Stimulated activated CD8-positive, alpha-beta memory T cell treated with anti-CD3 and anti-CD28 coated beads, Interleukin-2, amount 100 ng/mL, for 48 hours (primary cell): Measurements from ENCODE around the gene PTCHD4.
"Not testable (repeated sequence)": the region's sequence is repeated elsewhere in the genome, so short reads cannot be mapped to it uniquely, and the experiment has no call there.

Experiments
- DNase-seq, 2 donors: peaks; one replicate each; pipeline ENCODE4 v3.0.0-alpha.2; 2020; ENCODE audit warnings: low read depth in 2 of 2

PTCHD4 gene

DNA sequence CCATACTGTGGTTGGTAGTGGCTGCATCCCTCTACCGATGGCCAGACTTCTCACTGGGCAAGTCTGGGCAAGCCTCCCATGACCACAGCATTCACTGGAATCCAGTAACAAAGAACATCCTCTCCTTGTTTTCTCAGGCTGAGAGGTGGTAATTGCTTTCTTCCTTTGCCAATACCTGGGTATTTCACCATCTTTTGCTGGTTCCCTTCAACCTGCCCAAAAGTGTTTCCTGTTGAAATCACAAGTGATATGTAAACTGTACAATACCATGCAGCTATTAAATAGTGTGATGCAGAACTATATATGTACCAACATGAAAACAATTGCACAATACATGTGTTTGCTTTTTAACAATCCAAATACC is at the start of gene PTCHD4:
Gene PTCHD4, minus strand, starts transcription at position 55 of the 364 bp plus-strand sequence. CDS start 42,240 bp downstream, outside the sequence.
- no peak for DNase-seq

DNA sequence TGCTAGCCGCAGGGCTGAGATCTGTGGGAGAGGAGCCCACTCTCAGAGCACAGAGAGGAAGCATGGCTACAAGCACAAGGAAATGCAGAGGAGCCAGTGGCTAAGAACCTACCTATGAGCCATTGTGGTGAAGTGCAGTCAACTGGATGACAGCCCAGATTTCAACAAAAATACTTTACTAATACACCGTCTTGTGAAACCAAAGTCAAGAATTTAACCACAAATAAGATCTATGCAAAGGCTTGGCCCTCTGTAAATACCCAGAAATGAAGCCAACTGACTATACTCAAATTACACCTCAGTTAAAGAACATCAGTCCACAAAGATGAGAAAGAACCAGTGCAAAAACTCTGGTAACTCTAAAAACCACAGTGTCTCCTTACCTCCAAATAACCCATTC is 40.1 kb upstream of the PTCHD4 start:
- DNase-seq: no peak

DNA sequence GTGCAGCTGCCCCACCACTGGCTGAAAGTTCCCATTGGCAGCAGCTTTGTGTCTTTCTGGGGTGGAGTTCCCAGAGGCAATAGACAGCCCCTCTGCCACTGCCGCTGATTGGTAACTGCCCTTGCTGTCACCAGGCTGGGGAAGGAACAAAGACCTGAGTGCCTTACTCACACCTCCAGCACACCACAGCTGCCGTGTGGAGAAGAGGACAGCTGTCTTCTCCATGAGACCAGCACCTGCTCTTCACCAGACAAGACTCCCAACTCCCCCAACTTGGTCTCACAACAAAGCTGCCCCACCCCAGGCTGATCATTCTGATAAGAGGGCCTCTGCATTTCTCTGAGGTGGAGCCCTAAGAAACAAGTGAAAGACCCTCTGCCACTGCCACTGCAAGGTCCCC is 39.7 kb upstream of the PTCHD4 start:
- DNase-seq: no peak

DNA sequence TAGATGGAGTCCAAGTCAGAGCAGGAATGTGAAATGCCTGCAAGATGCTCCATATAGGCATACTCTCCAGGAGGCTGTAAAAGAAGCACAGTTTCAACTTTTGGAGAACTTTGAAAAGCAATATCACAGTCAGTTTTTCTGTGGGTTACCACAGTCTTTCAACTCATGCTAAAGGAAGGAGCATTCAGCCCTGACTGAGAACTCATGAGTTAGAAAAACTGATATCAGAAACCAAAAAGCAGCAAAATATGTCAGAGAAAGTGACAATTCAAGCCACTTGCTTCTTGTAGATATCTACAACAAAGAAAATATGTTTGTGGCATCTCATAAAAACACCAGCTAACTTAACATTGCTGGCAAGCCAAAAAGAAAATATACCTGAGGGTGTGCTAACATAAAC is 36.1 kb upstream of the PTCHD4 start:
- no peak for DNase-seq

DNA sequence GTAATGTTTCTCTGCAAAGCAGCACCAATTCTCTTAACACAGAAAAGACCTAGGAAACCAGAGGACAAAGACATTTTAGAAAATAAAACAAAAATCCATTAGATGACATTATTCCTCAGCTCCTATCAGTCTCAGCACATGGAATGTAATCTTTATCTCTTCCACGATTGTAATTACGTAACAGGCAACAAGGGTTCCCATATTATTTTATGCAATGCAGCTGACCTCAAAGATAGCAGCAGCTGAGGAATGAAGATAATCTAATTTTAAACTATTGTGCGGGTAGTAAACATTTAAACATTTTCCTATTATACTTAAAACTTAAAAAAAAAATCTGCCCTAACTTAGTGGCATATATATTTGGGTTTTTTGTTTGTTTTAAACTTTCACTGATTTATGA is 33.0 kb upstream of the PTCHD4 start:
- DNase-seq: no peak

DNA sequence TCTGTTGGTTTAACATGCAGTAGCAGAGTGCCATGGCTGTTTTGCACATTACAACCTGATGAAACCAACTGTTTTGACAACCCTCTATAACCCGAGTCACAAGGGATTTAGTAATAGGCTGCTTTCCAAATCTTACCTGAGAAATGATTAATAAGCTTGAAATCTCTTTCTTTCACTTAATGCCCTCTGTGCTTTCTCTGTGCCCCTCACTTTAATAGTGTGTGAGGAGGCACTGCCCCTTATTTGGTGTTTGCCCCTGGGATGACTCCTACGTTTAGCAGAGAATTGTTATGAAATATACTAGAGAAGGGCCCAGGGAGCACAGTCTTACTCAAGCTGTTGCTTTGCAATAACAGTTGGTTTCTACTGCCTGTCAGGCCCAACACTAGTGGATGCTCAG is 31.0 kb upstream of the PTCHD4 start:
- no peak for DNase-seq

DNA sequence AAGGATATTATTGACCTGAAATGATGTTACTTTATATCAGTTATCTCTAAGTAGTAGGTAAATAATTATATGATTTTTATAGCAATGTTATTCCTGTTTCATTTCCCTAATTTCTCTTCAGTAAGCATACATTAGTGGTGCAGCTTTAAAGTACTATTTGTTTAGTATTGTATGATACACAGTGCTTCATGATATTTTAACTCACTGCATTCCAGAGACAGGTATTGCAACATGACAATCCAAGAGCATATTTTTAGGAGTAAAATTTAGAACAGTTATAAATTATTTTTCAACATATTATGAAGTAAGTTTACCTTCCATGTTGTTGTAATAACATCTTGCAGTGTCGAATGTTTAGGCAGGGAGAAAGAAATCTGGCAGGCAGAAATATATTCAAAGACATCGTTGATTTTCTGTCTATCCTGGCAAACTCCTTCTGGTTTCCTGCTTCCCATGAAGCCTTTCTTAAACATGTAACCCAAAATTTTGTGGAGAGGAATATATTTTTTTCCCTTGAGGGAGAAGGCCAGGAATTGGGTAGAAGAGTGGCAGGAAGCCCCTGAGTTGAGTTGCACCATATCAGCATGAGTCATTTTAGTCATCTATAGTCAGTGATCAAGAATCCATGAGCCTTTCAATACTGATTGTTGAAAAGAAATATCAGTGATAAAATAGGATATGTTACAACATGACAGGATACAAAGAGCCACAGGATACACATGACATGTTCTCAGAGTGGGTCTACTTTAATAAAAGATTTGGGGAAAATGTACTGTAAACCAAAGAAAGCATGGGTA is 29.0 kb upstream of the PTCHD4 start:
- no peak for DNase-seq

DNA sequence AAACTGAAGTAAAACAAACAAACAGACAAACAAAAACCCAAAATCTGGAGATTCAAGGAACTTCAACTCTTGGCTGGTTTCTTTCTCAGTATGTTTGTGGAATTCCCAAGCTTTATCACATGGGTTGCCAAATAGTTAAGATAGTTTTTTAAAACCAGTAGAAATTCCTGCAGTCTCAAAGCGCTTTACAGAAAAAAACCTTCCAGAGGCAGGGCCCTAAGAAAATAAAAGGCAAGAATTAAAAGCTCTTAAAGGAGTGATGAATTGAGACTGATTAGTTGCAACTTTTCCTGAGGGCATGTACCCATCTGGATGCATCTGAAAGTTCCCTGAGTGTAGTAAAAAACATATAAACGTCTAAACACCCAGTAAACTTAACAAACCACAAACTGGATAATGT is 25.9 kb upstream of the PTCHD4 start:
- no peak for DNase-seq

DNA sequence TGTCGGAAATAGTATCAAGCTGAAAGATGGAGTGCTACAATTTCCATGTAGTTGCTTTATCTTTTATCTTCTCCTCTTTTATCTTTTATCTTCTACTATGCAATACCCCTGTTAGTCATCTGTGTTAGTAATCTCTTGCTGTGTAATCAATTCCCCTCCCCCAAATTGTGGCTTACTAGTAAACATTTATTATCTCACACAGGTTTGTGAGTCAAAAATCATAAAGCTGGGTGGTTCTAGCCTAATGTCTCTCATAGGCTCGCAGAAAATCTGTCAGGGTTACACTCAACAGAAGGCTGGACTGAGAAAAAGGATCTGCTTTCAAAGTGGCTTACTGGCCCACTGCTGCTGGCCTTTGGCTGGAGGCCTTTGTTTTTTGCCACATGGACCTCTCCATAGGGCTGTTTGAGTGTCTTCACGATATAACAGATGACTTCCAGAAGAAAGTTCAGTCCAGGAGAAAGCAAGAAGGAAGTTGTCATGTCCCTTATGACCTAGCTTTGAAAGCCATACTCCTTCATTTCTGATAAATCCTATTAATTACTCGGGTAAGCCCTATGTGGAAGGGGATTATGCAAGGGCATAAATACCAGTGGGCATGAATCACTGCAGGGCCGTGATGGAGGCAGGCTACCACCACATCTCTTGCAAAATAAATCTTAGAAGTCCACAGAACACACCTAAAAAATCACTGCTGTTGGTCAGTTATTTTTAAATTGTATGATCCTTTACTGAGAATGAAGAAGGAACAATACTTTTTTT is 24.5 kb upstream of the PTCHD4 start:
- no peak for DNase-seq

DNA sequence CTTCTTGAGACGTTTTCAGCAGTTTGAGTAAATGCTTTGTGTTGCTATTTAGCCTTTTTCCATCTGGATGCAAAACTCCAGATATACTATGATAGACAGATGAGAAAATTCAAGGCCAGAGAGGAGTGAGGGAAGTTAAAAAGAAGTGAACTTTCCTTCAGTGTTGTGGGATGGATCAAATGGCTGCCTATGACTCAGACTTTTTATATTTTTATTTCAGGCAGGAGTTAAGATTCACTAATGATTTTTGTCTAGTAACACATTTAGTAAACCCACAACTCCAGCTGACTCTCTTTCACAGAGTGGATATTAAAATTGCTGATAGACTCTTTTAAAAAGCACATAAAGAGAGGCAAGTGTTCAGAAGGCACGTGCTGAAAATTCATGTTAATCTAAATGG is 23.2 kb upstream of the PTCHD4 start:
- DNase-seq: no peak

DNA sequence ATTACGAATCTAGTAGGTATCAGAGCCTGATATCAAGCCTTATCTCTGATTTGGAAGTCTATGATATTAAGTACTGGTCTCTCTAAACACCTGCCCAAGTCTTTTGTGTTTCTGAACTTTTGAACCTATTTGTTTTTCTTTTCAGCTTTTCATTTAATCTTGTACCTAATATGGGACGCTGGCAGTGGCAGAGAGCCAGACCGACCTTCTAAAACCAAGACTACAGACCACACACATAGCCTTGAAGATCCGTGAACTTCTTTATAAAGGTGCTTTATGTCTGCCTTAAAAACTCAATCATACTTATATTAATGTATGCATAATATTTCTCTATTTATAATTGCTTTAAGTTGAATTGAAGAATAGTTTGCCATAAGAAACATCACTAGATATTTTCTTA is 12.6 kb upstream of the PTCHD4 start:
- no peak for DNase-seq

DNA sequence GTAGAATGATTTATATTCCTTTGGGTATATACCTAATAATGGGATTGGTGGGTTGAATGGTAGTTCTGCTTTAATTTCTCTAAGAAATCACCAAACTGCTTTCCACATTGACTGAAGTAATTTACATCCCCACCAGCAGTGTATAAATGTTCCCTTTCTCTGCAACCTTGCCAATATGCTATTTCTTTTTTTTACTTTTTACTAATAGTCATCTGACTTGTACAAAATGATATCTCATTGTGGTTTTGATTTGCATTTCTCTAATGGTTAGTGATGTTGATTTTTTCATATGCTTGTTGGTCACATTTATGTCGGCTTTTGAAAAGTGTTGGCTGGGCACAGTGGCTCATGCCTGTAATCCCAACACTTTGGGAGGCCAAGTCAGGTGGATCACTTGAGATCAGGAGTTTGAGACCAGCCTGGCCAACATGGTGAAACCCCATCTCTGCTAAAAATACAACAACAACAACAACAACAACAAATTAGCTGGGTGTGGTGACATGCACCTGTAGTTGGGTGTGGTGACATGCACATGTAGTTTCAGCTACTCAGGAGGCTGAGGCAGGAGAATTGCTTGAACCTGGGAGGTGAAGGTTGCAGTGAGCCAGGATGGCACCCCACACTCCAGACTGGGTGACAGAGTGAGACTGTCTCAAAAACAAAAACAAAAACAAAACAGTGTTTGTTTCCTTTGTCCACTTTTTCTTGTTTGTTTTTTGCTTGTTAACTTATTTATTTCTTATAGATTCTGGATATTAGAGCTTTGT is 11.2 kb upstream of the PTCHD4 start:
- DNase-seq: not testable (repeated sequence)

DNA sequence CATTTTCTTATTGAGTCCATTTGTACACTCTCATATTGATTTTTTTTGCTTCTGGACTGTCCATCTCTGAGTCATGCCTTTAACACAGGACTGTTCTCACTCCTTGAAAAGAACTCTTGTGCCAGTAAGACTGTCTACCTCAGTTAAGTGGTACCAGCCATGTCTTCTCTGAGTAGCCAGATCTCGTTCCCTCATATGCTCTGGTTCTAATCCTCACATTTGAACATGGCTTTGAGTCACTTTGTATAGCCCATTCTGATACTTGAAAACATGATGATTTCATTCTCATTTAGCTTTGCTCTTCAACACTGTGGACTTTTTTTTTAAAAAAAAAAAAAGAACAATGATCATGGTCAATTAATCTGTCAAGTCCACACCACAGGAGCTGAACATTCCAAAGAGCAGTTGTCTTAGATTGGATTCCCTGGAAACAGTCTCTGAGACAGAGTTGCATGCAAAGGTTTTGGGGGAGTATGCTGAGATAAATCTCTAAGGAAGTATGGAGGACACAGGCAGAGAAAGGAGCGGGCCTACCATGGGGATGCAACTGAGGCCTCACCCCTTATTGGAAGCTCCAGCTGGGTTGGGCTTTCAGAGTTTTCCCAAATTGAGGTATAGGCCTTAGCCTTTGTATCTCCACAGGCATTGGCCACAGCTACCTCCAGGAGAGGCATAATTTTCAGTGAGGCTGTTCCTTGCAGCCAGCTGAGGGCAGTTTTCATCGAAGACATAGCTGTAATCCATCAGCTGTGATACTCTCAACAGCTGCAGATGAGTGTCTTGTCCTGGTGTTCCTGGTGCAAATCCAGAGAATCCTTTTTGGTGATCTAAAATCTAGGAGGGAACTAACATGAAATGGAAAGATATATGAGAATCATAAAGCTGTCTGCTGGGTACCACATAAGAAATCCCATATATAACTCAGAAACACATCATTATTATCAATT is 6.0 kb upstream of the PTCHD4 start:
- no peak for DNase-seq

DNA sequence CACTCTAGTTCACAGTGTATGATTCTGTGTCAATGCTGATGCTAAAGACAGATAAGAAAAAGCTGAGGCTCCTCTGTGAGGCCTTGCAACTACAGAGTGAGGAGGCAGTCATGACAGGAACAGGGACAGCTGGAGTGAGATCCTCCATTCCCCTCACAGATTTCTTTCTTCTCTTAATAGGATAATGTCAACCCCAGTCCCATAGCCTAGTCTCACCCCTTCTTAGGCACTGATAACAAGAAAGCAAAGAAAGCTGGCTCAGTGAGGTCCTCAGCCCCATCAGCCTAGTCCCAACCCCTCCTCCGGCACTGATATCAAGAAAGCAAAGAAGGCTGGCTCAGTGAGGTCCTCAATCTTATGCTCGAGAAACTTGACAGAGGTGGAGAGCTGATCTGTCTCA is 2.1 kb upstream of the PTCHD4 start:
- no peak for DNase-seq

DNA sequence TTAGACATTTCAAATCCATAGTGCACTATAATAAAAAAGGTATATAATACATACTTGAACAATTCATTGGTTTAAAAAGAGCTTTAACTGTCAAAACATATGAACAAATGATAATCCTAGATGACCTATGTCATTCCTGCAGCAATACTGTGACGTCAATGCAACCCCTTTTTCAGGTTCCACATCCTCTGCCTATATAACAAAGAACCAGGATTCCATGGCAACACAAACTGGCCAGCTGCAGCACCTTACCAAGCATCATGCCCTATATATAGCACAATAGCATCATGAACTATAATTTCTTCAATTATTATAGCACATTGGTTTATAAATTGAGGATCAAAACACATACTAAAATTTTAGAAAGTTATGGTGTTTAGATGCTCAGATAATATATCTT is 578 bp upstream of the PTCHD4 start:
- no peak for DNase-seq

DNA sequence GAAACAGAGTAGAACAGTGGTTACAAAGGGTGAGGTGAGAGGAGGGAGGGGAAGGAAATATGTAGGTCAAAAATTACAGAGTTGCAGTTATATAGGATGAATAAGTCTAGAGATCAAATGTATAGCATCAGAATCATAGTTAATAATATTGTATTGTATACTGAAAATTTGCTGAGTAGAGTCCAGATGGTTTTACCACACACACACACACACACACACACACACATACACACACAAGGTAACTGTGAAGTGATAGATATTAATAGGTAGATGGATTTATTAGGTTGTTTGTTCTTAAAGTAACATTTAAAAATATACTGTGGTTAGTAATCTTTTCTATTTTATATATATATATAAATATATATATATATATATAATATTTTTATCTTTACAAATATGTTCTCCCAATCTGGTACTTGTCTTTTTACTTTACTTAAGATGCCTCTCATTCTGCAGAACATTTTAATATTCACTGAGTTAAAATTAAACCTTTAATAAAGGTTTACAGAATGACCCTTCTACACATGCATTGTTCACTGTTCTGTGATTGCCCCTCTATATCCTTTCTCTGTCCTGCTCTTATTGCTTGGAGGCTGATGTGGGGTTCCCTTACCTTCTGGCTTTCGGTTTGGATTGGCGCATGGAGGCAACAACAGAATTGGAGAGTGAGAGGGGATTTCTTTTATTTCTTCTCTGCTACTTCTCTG is 408 bp downstream of the PTCHD4 start:
- no peak for DNase-seq

DNA sequence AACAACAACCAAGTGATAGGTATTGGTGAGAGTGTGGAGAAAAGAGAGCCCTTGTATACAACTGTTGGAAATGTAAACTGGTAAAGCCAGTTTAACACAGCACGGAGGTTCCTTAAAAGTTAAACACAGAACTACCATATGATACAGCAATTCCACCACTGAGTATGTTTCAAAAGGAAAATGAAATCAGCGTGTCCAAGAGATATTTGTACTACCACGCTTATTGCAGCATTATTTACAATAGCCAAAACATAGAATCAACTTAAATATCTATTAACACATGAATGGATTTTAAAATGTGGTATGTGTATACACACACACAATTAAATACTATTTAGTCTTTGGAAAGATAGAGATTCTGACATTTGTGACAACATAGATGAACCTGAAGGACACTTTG is 1.1 kb downstream of the PTCHD4 start:
- no peak for DNase-seq

DNA sequence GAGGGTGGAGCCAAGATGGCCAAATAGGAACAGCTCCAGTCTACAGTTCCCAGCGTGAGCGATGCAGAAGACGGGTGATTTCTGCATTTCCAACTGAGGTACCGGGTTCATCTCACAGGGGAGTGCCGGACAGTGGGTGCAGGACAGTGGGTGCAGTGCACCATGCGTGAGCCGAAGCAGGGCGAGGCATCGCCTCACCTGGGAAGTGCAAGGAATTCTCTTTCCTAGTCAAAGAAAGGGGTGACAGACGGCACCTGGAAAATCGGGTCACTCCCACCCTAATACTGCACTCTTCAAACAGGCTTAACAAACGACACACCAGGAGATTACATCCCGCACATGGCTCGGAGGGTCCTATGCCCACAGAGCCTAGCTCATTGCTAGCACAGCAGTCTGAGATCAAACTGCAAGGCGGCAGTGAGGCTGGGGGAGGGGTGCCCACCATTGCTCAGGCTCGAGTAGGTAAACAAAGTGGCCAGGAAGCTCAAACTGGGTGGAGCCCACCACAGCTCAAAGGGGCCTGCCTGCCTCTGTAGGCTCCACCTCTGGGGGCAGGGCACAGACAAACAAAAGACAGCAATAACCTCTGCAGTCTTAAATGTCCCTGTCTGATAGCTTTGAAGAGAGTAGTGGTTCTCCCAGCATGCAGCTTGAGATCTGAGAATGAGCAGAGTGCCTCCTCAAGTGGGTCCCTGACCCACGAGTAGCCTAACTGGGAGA is 8.4 kb downstream of the PTCHD4 start:
- not testable (repeated sequence) for DNase-seq

DNA sequence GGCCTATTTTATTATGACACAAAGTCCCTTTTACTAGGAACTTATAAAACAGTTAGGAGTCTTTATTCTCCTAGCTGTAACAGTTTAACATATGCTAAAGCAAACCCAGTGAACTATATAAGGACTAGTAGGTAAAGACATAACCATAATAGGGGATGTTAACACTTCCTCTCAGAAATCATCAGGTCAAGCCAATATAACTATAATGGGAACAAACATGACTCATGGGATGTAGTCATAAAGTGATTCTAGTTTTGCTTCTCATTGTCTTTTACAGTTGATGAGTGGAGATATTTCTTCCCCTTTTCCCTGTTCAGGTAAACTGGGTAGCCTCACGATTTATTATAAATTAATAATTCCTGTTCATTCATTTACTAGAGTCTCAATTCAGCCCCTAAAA is 9.7 kb downstream of the PTCHD4 start:
- no peak for DNase-seq

DNA sequence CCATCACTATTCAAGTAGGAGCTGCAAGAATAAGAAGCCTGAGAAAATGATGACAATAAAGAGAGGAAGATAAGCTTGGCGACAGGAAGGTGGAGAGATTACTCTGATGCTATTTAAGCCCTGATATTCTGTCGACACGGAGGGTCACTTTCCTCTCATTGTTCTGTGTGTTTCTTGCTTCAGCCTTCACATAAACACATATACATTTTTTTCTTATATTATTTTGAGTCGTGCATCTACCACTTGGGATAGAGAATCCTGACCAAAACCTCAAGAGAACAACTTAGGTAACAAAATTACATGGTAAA is 10.5 kb downstream of the PTCHD4 start:
- no peak for DNase-seq
